Chondrocyte (in vitro differentiated cells): ENCODE results near the gene SEL1L. TPM values are rescaled to one million over a fixed set of nuclear protein-coding genes. Genes with fewer than 3 reads are reported as not detected.

Source experiments
- DNase-seq: peaks from one replicate; pipeline ENCODE4 v3.0.0; 2021; ENCODE audit warnings: mixed read lengths, low spot score
- H3K27ac Mint-ChIP-seq: one replicate; pipeline ENCODE4 v1.8.0; 2021; ENCODE audit warnings: mild to moderate bottlenecking, moderate library complexity, mixed read lengths; ENCODE audit not compliant: unreplicated experiment
- H3K27me3 Mint-ChIP-seq: 2 replicates; pipeline ENCODE4 v1.8.0; 2021; ENCODE audit warnings: low read depth, mixed read lengths
- H3K36me3 Mint-ChIP-seq: 2 replicates; pipeline ENCODE4 v1.8.0; 2021; ENCODE audit warnings: low read depth, mixed read lengths
- H3K4me1 Mint-ChIP-seq: 2 replicates; pipeline ENCODE4 v1.8.0; 2021; ENCODE audit warnings: low read depth, mild to moderate bottlenecking, mixed read lengths
- H3K4me3 Mint-ChIP-seq: one replicate; pipeline ENCODE4 v1.8.0; 2021; ENCODE audit warnings: mild to moderate bottlenecking, moderate library complexity, mixed read lengths; ENCODE audit not compliant: unreplicated experiment
- H3K9me3 Mint-ChIP-seq: 2 replicates; pipeline ENCODE4 v1.8.0; 2021; ENCODE audit warnings: low read depth, mixed read lengths
- CTCF ChIP-seq: fragments of 200-600 bp; sonication (generic); IDR thresholded peaks from 2 replicates; pipeline ENCODE4 v1.5.0; 2021; ENCODE audit warnings: antibody characterized with exemption, mild to moderate bottlenecking, moderate library complexity
- total RNA-seq: library from RNA; stranded (reverse); gene quantifications from 3 replicates; pipeline ENCODE4 v1.2.1, GENCODE V29; 2021

The SEL1L gene
- total RNA-seq, 1 donor from 2014 or later = 201 TPM

GRCh38 chr14:81536241-81536771 is 2.7 kb upstream of the SEL1L start:
- Mint-ChIP-seq H3K4me1 (peaks cover 20% of the 10 kb centered on the region), H3K9me3 (peaks cover 8% of the 10 kb centered on the region)

GRCh38 chr14:81535396-81536164 is 1.9 kb upstream of the SEL1L start:
- Mint-ChIP-seq H3K9me3 (peaks cover 8% of the 10 kb centered on the region), H3K36me3 (no peaks in the 10 kb centered on the region), H3K27ac (no peak overlapping the region), H3K4me3 (no peak overlapping the region), H3K4me1 (peaks cover 27% of the 10 kb centered on the region), H3K27me3 (peaks cover 7% of the 10 kb centered on the region)
- DNase-seq = no peak
- TF ChIP-seq CTCF = no peak

More at GRCh38 chr14:81536241-81536771, 2.7 kb upstream of the SEL1L start:
- Mint-ChIP-seq H3K36me3 (no peaks in the 10 kb centered on the region), H3K4me3 (no peak overlapping the region), H3K27ac (no peak overlapping the region), H3K27me3 (peaks cover 9% of the 10 kb centered on the region)
- DNase-seq = no peak
- no peak for TF ChIP-seq CTCF

DNA sequence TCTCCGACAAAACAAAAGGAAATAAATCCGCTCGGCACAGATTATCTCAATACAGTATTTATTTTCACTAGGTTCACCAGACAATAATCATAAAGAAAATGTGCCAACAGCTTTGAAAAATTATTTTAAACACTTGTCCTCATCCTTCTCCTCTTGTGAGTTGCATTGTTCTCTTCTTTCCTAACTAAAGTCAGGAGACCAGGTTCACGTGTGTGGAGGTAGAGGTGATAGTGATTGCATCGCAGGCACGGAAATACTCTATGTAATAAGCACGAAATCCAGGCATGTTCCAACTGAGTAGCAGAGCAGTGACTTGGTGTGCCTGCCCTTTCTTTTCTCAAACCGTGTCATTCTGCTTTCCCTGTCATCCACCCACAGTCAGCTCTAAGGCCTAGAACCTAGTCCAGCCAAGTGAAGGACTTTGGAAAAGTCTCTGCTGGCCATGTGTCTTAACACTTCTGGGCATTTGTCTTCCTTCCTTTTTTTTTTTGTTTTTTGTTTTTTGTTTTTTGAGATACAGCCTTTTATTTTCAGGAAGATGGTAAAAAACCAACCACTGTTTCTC is 939 bp upstream of the SEL1L start:
- Mint-ChIP-seq H3K27me3 (peaks cover 3% of the 10 kb centered on the region), H3K4me1 (peaks cover 37% of the 10 kb centered on the region), H3K4me3 (no peak overlapping the region), H3K27ac (no peak overlapping the region), H3K9me3 (peaks cover 8% of the 10 kb centered on the region), H3K36me3 (no peaks in the 10 kb centered on the region)
- no peak for TF ChIP-seq CTCF
- no peak for DNase-seq

- Mint-ChIP-seq H3K27ac (peak overlapping the region; percentile 97), H3K4me1 (peaks cover 51% of the 10 kb centered on the region), H3K36me3 (no peaks in the 10 kb centered on the region), H3K4me3 (peak overlapping the region; percentile 95), H3K27me3 (no peaks in the 10 kb centered on the region), H3K9me3 (peaks cover 6% of the 10 kb centered on the region)
- TF ChIP-seq CTCF = no peak
- DNase-seq = no peak
Observed at GRCh38 chr14:81533212-81533535, 479 bp downstream of the SEL1L start.

- Mint-ChIP-seq H3K27me3 (no peaks in the 10 kb centered on the region), H3K4me3 (no peak overlapping the region), H3K36me3 (peaks cover 17% of the 10 kb centered on the region), H3K4me1 (peaks cover 64% of the 10 kb centered on the region), H3K27ac (peak overlapping the region; percentile 96), H3K9me3 (no peaks in the 10 kb centered on the region)
- no peak for DNase-seq
- no peak for TF ChIP-seq CTCF
Observed at GRCh38 chr14:81529391-81529790, 4.3 kb downstream of the SEL1L start.
